ENCODE data around the gene IL1RAPL1.

IL1RAPL1 gene

GRCh38 chrX:29724316-29724715 lies 1137.1 kb downstream of the IL1RAPL1 start:
- ChIA-PET POLR2A (no interaction called here), CTCF (no interaction called here)
- WGBS (ENCODE audit: insufficient coverage), result no CpG with 5 or more reads among the region's 1 CpG
- Histone ChIP-seq H3K4me1 (ENCODE audit: control extremely low read depth in 1 of 4, control insufficient read depth in 4 of 4, insufficient read depth in 4 of 4, low read length in 3 of 4) (no peaks in the 10 kb centered on the region), H3K4me3 (ENCODE audit: control insufficient read depth in 1 of 7, extremely low read depth in 1 of 7, insufficient read depth in 4 of 7, low read depth in 2 of 7, low read length in 6 of 7) (no peak overlapping the region), H3K27me3 (replicated peaks in 2 of 5; ENCODE audit: control insufficient read depth in 4 of 5, insufficient read depth in 5 of 5, low read length in 4 of 5) (no peaks in the 10 kb centered on the region), H3K36me3 (ENCODE audit: control insufficient read depth in 4 of 4, insufficient read depth in 4 of 4, low read length in 3 of 4) (no peaks in the 10 kb centered on the region), H3K27ac (ENCODE audit: insufficient read depth in 1 of 2, low read depth in 1 of 2, low read length in 2 of 2, poor library complexity in 1 of 2, severe bottlenecking in 2 of 2) (no peak overlapping the region), H3K9me3 (ENCODE audit: control extremely low read depth in 1 of 5, control insufficient read depth in 4 of 5, insufficient read depth in 2 of 5, low read depth in 1 of 5, low read length in 4 of 5) (no peaks in the 10 kb centered on the region)
- no peak for DNase-seq

GRCh38 chrX:29726811-29727210 lies 1139.6 kb downstream of the IL1RAPL1 start:
- no peaks in the 10 kb centered on the region for H3K9me3 ChIP-seq (ENCODE audit: control extremely low read depth in 1 of 5, control insufficient read depth in 4 of 5, insufficient read depth in 2 of 5, low read depth in 1 of 5, low read length in 4 of 5)
- no peak overlapping the region for H3K4me3 ChIP-seq (ENCODE audit: control insufficient read depth in 1 of 7, extremely low read depth in 1 of 7, insufficient read depth in 4 of 7, low read depth in 2 of 7, low read length in 6 of 7)
- ChIA-PET CTCF (no interaction called here), POLR2A (no interaction called here)
- H3K27ac ChIP-seq (ENCODE audit: insufficient read depth in 1 of 2, low read depth in 1 of 2, low read length in 2 of 2, poor library complexity in 1 of 2, severe bottlenecking in 2 of 2), result no peak overlapping the region
- H3K36me3 ChIP-seq (ENCODE audit: control insufficient read depth in 4 of 4, insufficient read depth in 4 of 4, low read length in 3 of 4), result no peaks in the 10 kb centered on the region
- no peaks in the 10 kb centered on the region for H3K27me3 ChIP-seq (replicated peaks in 2 of 5; ENCODE audit: control insufficient read depth in 4 of 5, insufficient read depth in 5 of 5, low read length in 4 of 5)
- DNase-seq, result no peak
- 55% methylated on average over 1 of the region's 2 CpGs for WGBS (ENCODE audit: insufficient coverage)
- no peaks in the 10 kb centered on the region for H3K4me1 ChIP-seq (ENCODE audit: control extremely low read depth in 1 of 4, control insufficient read depth in 4 of 4, insufficient read depth in 4 of 4, low read length in 3 of 4)

GRCh38 chrX:29728639-29729038 lies 1141.4 kb downstream of the IL1RAPL1 start:
- no peak overlapping the region for H3K27ac ChIP-seq (ENCODE audit: insufficient read depth in 1 of 2, low read depth in 1 of 2, low read length in 2 of 2, poor library complexity in 1 of 2, severe bottlenecking in 2 of 2)
- no peaks in the 10 kb centered on the region for H3K27me3 ChIP-seq (replicated peaks in 2 of 5; ENCODE audit: control insufficient read depth in 4 of 5, insufficient read depth in 5 of 5, low read length in 4 of 5)
- ChIA-PET POLR2A (no interaction called here), CTCF (no interaction called here)
- 80% methylated on average over 1 of the region's 2 CpGs for WGBS (ENCODE audit: insufficient coverage)
- no peaks in the 10 kb centered on the region for H3K36me3 ChIP-seq (ENCODE audit: control insufficient read depth in 4 of 4, insufficient read depth in 4 of 4, low read length in 3 of 4)
- H3K4me3 ChIP-seq (ENCODE audit: control insufficient read depth in 1 of 7, extremely low read depth in 1 of 7, insufficient read depth in 4 of 7, low read depth in 2 of 7, low read length in 6 of 7), result no peak overlapping the region
- no peaks in the 10 kb centered on the region for H3K9me3 ChIP-seq (ENCODE audit: control extremely low read depth in 1 of 5, control insufficient read depth in 4 of 5, insufficient read depth in 2 of 5, low read depth in 1 of 5, low read length in 4 of 5)
- H3K4me1 ChIP-seq (ENCODE audit: control extremely low read depth in 1 of 4, control insufficient read depth in 4 of 4, insufficient read depth in 4 of 4, low read length in 3 of 4), result no peaks in the 10 kb centered on the region
- DNase-seq, result no peak

- WGBS (ENCODE audit: insufficient coverage), result no CpG with 5 or more reads among the region's 2 CpGs
- no peak for DNase-seq
- POLR2A ChIA-PET, result no interaction called here
- Histone ChIP-seq H3K27ac (ENCODE audit: insufficient read depth in 1 of 2, low read depth in 1 of 2, low read length in 2 of 2, poor library complexity in 1 of 2, severe bottlenecking in 2 of 2) (no peak overlapping the region), H3K4me3 (ENCODE audit: control insufficient read depth in 1 of 7, extremely low read depth in 1 of 7, insufficient read depth in 4 of 7, low read depth in 2 of 7, low read length in 6 of 7) (no peak overlapping the region), H3K9me3 (ENCODE audit: control extremely low read depth in 1 of 5, control insufficient read depth in 4 of 5, insufficient read depth in 2 of 5, low read depth in 1 of 5, low read length in 4 of 5) (no peaks in the 10 kb centered on the region), H3K27me3 (replicated peaks in 2 of 5; ENCODE audit: control insufficient read depth in 4 of 5, insufficient read depth in 5 of 5, low read length in 4 of 5) (no peaks in the 10 kb centered on the region), H3K4me1 (ENCODE audit: control extremely low read depth in 1 of 4, control insufficient read depth in 4 of 4, insufficient read depth in 4 of 4, low read length in 3 of 4) (no peaks in the 10 kb centered on the region), H3K36me3 (ENCODE audit: control insufficient read depth in 4 of 4, insufficient read depth in 4 of 4, low read length in 3 of 4) (no peaks in the 10 kb centered on the region)
- CTCF ChIA-PET, result no interaction called here
These were observed 1157.7 kb downstream of the IL1RAPL1 start for GRCh38 chrX:29744966-29745365.

GRCh38 chrX:29746326-29746725 lies 1159.1 kb downstream of the IL1RAPL1 start:
- ChIA-PET CTCF (no interaction called here), POLR2A (no interaction called here)
- Histone ChIP-seq H3K4me3 (ENCODE audit: control insufficient read depth in 1 of 7, extremely low read depth in 1 of 7, insufficient read depth in 4 of 7, low read depth in 2 of 7, low read length in 6 of 7) (no peak overlapping the region), H3K4me1 (ENCODE audit: control extremely low read depth in 1 of 4, control insufficient read depth in 4 of 4, insufficient read depth in 4 of 4, low read length in 3 of 4) (no peaks in the 10 kb centered on the region), H3K9me3 (ENCODE audit: control extremely low read depth in 1 of 5, control insufficient read depth in 4 of 5, insufficient read depth in 2 of 5, low read depth in 1 of 5, low read length in 4 of 5) (no peaks in the 10 kb centered on the region), H3K27ac (ENCODE audit: insufficient read depth in 1 of 2, low read depth in 1 of 2, low read length in 2 of 2, poor library complexity in 1 of 2, severe bottlenecking in 2 of 2) (no peak overlapping the region), H3K27me3 (replicated peaks in 2 of 5; ENCODE audit: control insufficient read depth in 4 of 5, insufficient read depth in 5 of 5, low read length in 4 of 5) (no peaks in the 10 kb centered on the region), H3K36me3 (ENCODE audit: control insufficient read depth in 4 of 4, insufficient read depth in 4 of 4, low read length in 3 of 4) (no peaks in the 10 kb centered on the region)
- WGBS (ENCODE audit: insufficient coverage), result 88% methylated on average over 2 of the region's 4 CpGs
- DNase-seq, result no peak

GRCh38 chrX:29762006-29762405 lies 1174.8 kb downstream of the IL1RAPL1 start:
- Histone ChIP-seq H3K4me3 (ENCODE audit: control insufficient read depth in 1 of 7, extremely low read depth in 1 of 7, insufficient read depth in 4 of 7, low read depth in 2 of 7, low read length in 6 of 7) (no peak overlapping the region), H3K4me1 (ENCODE audit: control extremely low read depth in 1 of 4, control insufficient read depth in 4 of 4, insufficient read depth in 4 of 4, low read length in 3 of 4) (no peaks in the 10 kb centered on the region), H3K27ac (ENCODE audit: insufficient read depth in 1 of 2, low read depth in 1 of 2, low read length in 2 of 2, poor library complexity in 1 of 2, severe bottlenecking in 2 of 2) (no peak overlapping the region), H3K36me3 (ENCODE audit: control insufficient read depth in 4 of 4, insufficient read depth in 4 of 4, low read length in 3 of 4) (no peaks in the 10 kb centered on the region), H3K27me3 (replicated peaks in 2 of 5; ENCODE audit: control insufficient read depth in 4 of 5, insufficient read depth in 5 of 5, low read length in 4 of 5) (no peaks in the 10 kb centered on the region), H3K9me3 (ENCODE audit: control extremely low read depth in 1 of 5, control insufficient read depth in 4 of 5, insufficient read depth in 2 of 5, low read depth in 1 of 5, low read length in 4 of 5) (no peaks in the 10 kb centered on the region)
- ChIA-PET CTCF (no interaction called here), POLR2A (no interaction called here)
- DNase-seq, result no peak
- WGBS (ENCODE audit: insufficient coverage), result 57% methylated on average over 3 of the region's 4 CpGs

- Histone ChIP-seq H3K27ac (ENCODE audit: insufficient read depth in 1 of 2, low read depth in 1 of 2, low read length in 2 of 2, poor library complexity in 1 of 2, severe bottlenecking in 2 of 2) (no peak overlapping the region), H3K9me3 (ENCODE audit: control extremely low read depth in 1 of 5, control insufficient read depth in 4 of 5, insufficient read depth in 2 of 5, low read depth in 1 of 5, low read length in 4 of 5) (peaks cover 0 to 1% (median 0%) of the 10 kb centered on the region in 5 experiments), H3K36me3 (ENCODE audit: control insufficient read depth in 4 of 4, insufficient read depth in 4 of 4, low read length in 3 of 4) (no peaks in the 10 kb centered on the region), H3K4me1 (ENCODE audit: control extremely low read depth in 1 of 4, control insufficient read depth in 4 of 4, insufficient read depth in 4 of 4, low read length in 3 of 4) (no peaks in the 10 kb centered on the region), H3K4me3 (ENCODE audit: control insufficient read depth in 1 of 7, extremely low read depth in 1 of 7, insufficient read depth in 4 of 7, low read depth in 2 of 7, low read length in 6 of 7) (no peak overlapping the region), H3K27me3 (replicated peaks in 2 of 5; ENCODE audit: control insufficient read depth in 4 of 5, insufficient read depth in 5 of 5, low read length in 4 of 5) (no peaks in the 10 kb centered on the region)
- 72% methylated on average over 5 of the region's 5 CpGs for WGBS (ENCODE audit: insufficient coverage)
- ChIA-PET POLR2A (no interaction called here), CTCF (no interaction called here)
- DNase-seq, result no peak
These were observed 1188.6 kb downstream of the IL1RAPL1 start for GRCh38 chrX:29775890-29776289.

- ChIA-PET CTCF (no interaction called here), POLR2A (no interaction called here)
- Histone ChIP-seq H3K4me1 (ENCODE audit: control extremely low read depth in 1 of 4, control insufficient read depth in 4 of 4, insufficient read depth in 4 of 4, low read length in 3 of 4) (no peaks in the 10 kb centered on the region), H3K27me3 (replicated peaks in 2 of 5; ENCODE audit: control insufficient read depth in 4 of 5, insufficient read depth in 5 of 5, low read length in 4 of 5) (no peaks in the 10 kb centered on the region), H3K36me3 (ENCODE audit: control insufficient read depth in 4 of 4, insufficient read depth in 4 of 4, low read length in 3 of 4) (no peaks in the 10 kb centered on the region), H3K4me3 (ENCODE audit: control insufficient read depth in 1 of 7, extremely low read depth in 1 of 7, insufficient read depth in 4 of 7, low read depth in 2 of 7, low read length in 6 of 7) (no peak overlapping the region), H3K9me3 (ENCODE audit: control extremely low read depth in 1 of 5, control insufficient read depth in 4 of 5, insufficient read depth in 2 of 5, low read depth in 1 of 5, low read length in 4 of 5) (no peaks in the 10 kb centered on the region), H3K27ac (ENCODE audit: insufficient read depth in 1 of 2, low read depth in 1 of 2, low read length in 2 of 2, poor library complexity in 1 of 2, severe bottlenecking in 2 of 2) (no peak overlapping the region)
- no CpG with 5 or more reads among the region's 2 CpGs for WGBS (ENCODE audit: insufficient coverage)
- no peak for DNase-seq
These were observed 1200.4 kb downstream of the IL1RAPL1 start for GRCh38 chrX:29787656-29788055.
